Activated B cell treated with CpG ODN at 0.5 μM for 24 hours (primary cell): ENCODE results near the gene C16orf96. TPM values are rescaled to one million over a fixed set of nuclear protein-coding genes. Genes with fewer than 3 reads are reported as not detected.

Source experiments
- ATAC-seq: fragments of 200-7000 bp; cut with Tn5 transposase; one replicate; pipeline ENCODE4 v1.10.0; 2021; ENCODE audit warnings: low read depth, mild to moderate bottlenecking, moderate library complexity
- CTCF ChIA-PET: fragments of 350-600 bp; sonication (Branson Sonifier 250); formaldehyde crosslinking; loops from one replicate; lab custom pipeline; 2021; ENCODE audit warnings: antibody characterized with exemption; lab: Charles Lee
- POLR2A ChIA-PET: fragments of 350-600 bp; sonication (Branson Sonifier 250); formaldehyde crosslinking; loops from one replicate; lab custom pipeline; 2021; ENCODE audit warnings: antibody characterized with exemption; lab: Charles Lee
- DNase-seq: peaks from one replicate; pipeline ENCODE4 v3.0.0; 2022
- H3K27ac Mint-ChIP-seq: one replicate; pipeline ENCODE4 v1.8.0; 2020; ENCODE audit warnings: mixed read lengths
- H3K27me3 Mint-ChIP-seq: one replicate; pipeline ENCODE4 v1.8.0; 2021; ENCODE audit warnings: mixed read lengths
- H3K36me3 Mint-ChIP-seq: one replicate; pipeline ENCODE4 v1.8.0; 2021; ENCODE audit warnings: low read depth, mixed read lengths
- H3K4me1 Mint-ChIP-seq: one replicate; pipeline ENCODE4 v1.8.0; 2021; ENCODE audit warnings: mixed read lengths
- H3K4me3 Mint-ChIP-seq: one replicate; pipeline ENCODE4 v1.8.0; 2020; ENCODE audit warnings: mild to moderate bottlenecking, mixed read lengths
- H3K9me3 Mint-ChIP-seq: one replicate; pipeline ENCODE4 v1.8.0; 2020; ENCODE audit warnings: mixed read lengths
- intact Hi-C: fragments of 100-400 bp; cut with micrococcal nuclease; formaldehyde crosslinking; loops from one replicate; pipeline ENCODE4 v1.15.1; 2024
- total RNA-seq: library from RNA; stranded (reverse); gene quantifications from 2 replicates; pipeline ENCODE4 v1.2.3, GENCODE V29; 2022
- TF ChIP-seq, protein P1 (sequence below): fragments of 200-600 bp; IDR thresholded peaks from one replicate; pipeline ENCODE4 v1.8.0; 2022; ENCODE audit warnings: antibody characterized with exemption, mild to moderate bottlenecking

C16orf96 gene
- total RNA-seq, 1 donor from 2014 or later: 0.13 TPM

DNA sequence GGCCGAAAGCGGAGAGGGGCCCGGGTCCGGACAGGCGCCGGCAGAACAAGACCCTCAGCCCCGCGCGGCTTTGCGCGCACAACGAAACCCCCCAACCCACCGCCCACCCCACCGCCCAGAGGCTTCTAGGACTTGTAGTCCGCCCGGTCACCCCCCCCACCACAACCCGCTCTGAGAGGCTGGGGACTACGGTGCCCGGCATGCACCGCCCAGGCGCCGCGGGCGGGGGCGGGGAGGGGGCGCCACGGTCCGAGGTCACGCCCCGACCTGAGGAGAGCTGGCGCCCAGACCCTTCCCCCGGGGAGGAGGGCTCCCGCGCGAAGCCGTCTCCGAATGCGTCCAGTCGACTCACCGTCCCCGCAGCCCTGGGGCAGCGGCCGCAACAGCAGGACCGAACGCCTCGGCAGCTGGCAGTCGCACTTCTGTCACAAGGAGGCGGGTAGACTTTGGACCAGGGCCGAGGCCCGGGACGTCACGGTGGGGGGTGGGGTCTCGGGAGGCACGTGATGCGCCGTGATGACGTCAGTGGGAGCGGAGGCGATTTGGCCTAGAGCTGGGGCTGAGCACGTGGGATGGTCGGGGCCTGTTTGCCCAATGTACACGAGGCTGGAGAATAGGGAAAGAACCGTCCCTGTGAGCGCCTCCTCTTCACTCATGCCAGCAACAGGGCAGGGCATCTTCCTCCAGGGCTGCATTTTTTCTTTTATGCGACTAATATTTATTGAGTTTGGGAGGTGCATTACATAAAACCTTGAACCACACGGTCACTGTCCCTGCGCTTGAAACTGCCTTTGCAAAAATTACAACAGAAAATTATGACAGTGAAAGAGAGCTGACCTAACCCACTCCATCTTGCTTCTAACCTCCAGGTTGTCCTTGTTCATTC, 17.5 kb upstream of the C16orf96 start, which contains the start of gene CDIP1:
Gene CDIP1 (minus strand): TSS at position 424 of the 886 bp plus-strand sequence. CDS start 24,643 bp downstream, outside the sequence.
- Mint-ChIP-seq H3K9me3 (peaks cover 6% of the 10 kb centered on the region), H3K4me1 (peaks cover 15% of the 10 kb centered on the region), H3K27ac (peak within 1 kb of the TSS; percentile 73), H3K4me3 (peak within 1 kb of the TSS; percentile 76), H3K36me3 (no peaks in the 10 kb centered on the region), H3K27me3 (peaks cover 1% of the 10 kb centered on the region)
- ChIA-PET POLR2A (interaction anchor here (0.6 to 2.8 kb wide), 13 partner anchors 9 to 309 kb away, joined by 3 to 21 read pairs (median 4); partner anchors contain the start of genes ANKS3, DNAAF8, HMOX2 and NMRAL1), CTCF (interaction anchor here (0.8 to 1.3 kb wide), 3 partner anchors 10 to 78 kb away, joined by 3 to 8 read pairs (median 3); no protein-coding TSS in a partner anchor)
- ATAC-seq (peak; percentile 91), DNase-seq (peak; percentile 89)
- intact Hi-C loops: loop anchor here (1.0 to 2.0 kb wide), 5 partner anchors 32 to 196 kb away; partner anchors contain the start of genes ANKS3, DNAAF8, DNAJA3 and HMOX2
- TF ChIP-seq, protein P1, sequence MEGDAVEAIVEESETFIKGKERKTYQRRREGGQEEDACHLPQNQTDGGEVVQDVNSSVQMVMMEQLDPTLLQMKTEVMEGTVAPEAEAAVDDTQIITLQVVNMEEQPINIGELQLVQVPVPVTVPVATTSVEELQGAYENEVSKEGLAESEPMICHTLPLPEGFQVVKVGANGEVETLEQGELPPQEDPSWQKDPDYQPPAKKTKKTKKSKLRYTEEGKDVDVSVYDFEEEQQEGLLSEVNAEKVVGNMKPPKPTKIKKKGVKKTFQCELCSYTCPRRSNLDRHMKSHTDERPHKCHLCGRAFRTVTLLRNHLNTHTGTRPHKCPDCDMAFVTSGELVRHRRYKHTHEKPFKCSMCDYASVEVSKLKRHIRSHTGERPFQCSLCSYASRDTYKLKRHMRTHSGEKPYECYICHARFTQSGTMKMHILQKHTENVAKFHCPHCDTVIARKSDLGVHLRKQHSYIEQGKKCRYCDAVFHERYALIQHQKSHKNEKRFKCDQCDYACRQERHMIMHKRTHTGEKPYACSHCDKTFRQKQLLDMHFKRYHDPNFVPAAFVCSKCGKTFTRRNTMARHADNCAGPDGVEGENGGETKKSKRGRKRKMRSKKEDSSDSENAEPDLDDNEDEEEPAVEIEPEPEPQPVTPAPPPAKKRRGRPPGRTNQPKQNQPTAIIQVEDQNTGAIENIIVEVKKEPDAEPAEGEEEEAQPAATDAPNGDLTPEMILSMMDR: no peak

GRCh38 chr16:4539716-4540284, 16.3 kb upstream of the C16orf96 start:
- CTCF ChIA-PET: interaction anchor here (0.6 to 1.1 kb wide), 2 partner anchors 77 to 1013 kb away, joined by 3 read pairs; no protein-coding TSS in a partner anchor
- intact Hi-C loops: loop anchor here (2.0 kb wide), 2 partner anchors 75 to 115 kb away; partner anchors contain the start of genes DNAJA3 and UBALD1
- H3K4me1 Mint-ChIP-seq: peaks cover 15% of the 10 kb centered on the region
- DNase-seq (no peak), ATAC-seq (no peak)
- no peaks in the 10 kb centered on the region for H3K36me3 Mint-ChIP-seq
- TF ChIP-seq, protein P1: no peak
- no peak overlapping the region for H3K27ac Mint-ChIP-seq
- POLR2A ChIA-PET: interaction anchor here (1.8 to 2.8 kb wide), 3 partner anchors 35 to 77 kb away, joined by 13 to 21 read pairs (median 13); partner anchors contain the start of gene HMOX2
- H3K9me3 Mint-ChIP-seq: peaks cover 6% of the 10 kb centered on the region
- no peak overlapping the region for H3K4me3 Mint-ChIP-seq
- peaks cover 1% of the 10 kb centered on the region for H3K27me3 Mint-ChIP-seq

- H3K36me3 Mint-ChIP-seq: no peaks in the 10 kb centered on the region
- intact Hi-C loops: no loop called here
- ChIA-PET CTCF (interaction anchor here (11.4 kb wide), 1 partner anchor 37 kb away, joined by 116 read pairs; no protein-coding TSS in a partner anchor), POLR2A (no interaction called here)
- H3K9me3 Mint-ChIP-seq: peaks cover 6% of the 10 kb centered on the region
- TF ChIP-seq, protein P1: no peak
- H3K27me3 Mint-ChIP-seq: peaks cover 1% of the 10 kb centered on the region
- H3K4me3 Mint-ChIP-seq: no peak overlapping the region
- ATAC-seq: no peak
- no peak for DNase-seq
- peaks cover 4% of the 10 kb centered on the region for H3K4me1 Mint-ChIP-seq
- no peak overlapping the region for H3K27ac Mint-ChIP-seq
Observed at GRCh38 chr16:4544473-4544872, 11.7 kb upstream of the C16orf96 start.

DNA sequence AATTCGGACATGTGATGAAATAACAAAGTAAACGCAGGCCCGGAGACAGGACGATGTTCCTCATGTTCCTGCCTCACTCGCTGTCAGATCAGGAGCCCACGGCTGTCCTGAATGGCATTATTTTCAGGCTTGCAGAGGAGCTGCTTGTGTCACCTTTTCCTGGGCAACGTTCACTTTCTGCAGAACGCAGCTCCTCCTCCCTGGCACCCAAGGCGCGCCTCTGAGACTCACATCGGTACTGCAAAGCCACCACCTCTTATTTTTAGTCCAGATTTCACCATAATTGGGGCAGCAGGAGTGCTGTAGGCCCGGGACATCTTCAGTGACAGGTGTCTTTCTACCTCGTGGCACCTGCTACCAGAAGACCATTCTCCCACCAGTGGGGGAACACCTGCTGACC, 8.0 kb upstream of the C16orf96 start:
- CTCF ChIA-PET: interaction anchor here (0.6 to 11.4 kb wide), 10 partner anchors 9 to 259 kb away, joined by 3 to 116 read pairs (median 4); no protein-coding TSS in a partner anchor
- Mint-ChIP-seq H3K27me3 (no peaks in the 10 kb centered on the region), H3K27ac (no peak overlapping the region), H3K36me3 (no peaks in the 10 kb centered on the region), H3K4me3 (no peak overlapping the region), H3K4me1 (peaks cover 4% of the 10 kb centered on the region), H3K9me3 (no peaks in the 10 kb centered on the region)
- TF ChIP-seq, protein P1: no peak
- ATAC-seq (no peak), DNase-seq (no peak)
- intact Hi-C loops: loop anchor here (1.0 kb wide), 4 partner anchors 42 to 189 kb away; partner anchors contain the start of genes DNAJA3 and HMOX2
- POLR2A ChIA-PET: interaction anchor here (0.9 to 2.0 kb wide), 2 partner anchors 42 to 68 kb away, joined by 4 to 18 read pairs; no protein-coding TSS in a partner anchor
